GM08714 (cell line): ENCODE measurements around the gene OSBPL5.

Experiments
- H3K4me3 ChIP-seq: fragments of 200-500 bp; sonication (Bioruptor generic); 2 replicates; pipeline ENCODE4 v1.5.1; 2014; ENCODE audit warnings: mild to moderate bottlenecking, low read length, inconsistent platforms
- ZNF274 ChIP-seq: IDR thresholded peaks from 2 replicates; pipeline ENCODE4 v1.6.1; 2012; ENCODE audit warnings: mild to moderate bottlenecking, low read depth, low read length

Gene OSBPL5

DNA sequence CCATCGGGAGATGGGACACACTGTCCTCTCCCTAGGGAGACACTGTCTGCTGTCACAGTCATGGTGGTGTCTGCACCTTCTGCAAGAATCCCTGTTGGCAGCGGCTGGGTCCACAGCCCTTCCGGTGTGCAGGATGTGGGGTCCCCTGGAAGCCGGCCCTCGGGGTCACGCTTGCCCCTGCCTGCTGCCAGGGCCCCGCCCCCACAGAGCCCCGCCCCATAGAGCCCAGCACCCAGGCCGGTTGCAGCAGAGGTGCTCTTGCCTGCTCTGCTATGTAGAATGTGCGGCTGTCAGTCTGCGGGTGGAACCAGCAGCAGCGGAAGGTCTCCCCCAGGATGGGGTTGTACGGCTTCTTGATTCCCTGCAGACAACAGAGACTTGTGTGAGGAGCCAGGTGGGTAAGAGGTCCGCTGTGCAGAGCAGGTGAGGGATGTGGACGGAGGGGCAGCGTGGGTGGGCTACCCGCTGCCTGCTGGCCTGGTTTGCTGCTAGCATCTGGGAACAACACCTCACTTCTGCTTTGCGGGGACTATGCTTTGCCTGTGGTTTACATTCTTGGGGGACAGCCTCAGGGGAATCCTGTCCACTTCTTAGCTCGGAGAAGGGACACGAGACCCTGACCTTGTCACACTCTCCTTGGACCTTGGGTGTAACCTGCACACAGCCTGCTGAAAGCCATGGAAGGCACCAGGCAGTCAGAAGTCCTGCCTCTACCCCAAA lies 63.0 kb downstream of the OSBPL5 start:
- no peak for TF ChIP-seq ZNF274
- H3K4me3 ChIP-seq, result no peak overlapping the region

DNA sequence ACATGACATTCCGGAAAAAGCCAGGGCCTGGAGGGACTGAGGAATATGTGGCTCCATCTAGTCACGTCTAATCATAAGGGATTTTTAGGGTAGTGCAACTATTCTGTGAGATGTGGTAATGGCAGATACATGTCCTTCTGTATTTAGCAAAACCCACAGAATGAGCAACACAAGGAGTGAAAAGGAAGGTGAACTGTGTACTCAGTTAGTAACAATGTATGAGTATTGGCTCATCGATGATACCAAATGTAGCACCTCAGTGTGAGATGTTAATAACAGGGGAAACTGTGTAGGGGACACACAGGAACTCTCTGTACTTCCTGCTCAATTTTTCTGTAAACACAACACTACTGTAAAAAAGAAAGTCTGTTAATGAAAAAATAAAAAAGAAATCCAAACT lies 65.9 kb downstream of the OSBPL5 start:
- no peak overlapping the region for H3K4me3 ChIP-seq

DNA sequence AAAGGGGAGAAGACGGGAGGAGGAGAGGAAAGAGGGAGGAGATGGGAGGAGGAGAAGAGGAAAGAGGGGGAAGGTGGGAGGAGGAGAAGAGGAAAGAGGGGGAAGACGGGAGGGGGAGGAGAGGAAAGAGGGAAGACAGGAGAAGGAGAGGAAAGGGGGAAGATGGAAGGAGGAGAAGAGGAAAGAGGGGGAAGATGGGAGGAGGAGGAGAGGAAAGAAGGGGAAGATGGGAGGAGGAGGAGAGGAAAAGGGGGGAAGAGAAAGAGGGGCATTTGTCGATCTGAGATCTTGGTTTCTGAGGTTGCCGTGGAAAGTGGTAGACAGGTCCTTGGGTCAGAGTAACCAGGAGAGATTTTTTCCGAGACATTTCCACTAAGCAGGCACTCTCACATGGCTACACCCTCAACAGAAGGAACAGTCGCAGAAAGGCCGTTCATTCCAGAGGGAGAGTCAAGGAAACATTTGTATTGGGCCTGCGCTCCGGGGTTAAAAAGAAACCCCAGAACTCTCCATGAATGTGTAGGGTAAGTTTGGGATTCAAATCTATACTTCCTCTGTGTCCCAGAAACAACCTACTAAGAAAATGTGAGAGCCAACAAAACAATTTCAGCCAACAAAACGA lies 68.1 kb downstream of the OSBPL5 start:
- no peak overlapping the region for H3K4me3 ChIP-seq
- no peak for TF ChIP-seq ZNF274

More for the DNA sequence above, 65.9 kb downstream of the OSBPL5 start:
- TF ChIP-seq ZNF274, result no peak

DNA sequence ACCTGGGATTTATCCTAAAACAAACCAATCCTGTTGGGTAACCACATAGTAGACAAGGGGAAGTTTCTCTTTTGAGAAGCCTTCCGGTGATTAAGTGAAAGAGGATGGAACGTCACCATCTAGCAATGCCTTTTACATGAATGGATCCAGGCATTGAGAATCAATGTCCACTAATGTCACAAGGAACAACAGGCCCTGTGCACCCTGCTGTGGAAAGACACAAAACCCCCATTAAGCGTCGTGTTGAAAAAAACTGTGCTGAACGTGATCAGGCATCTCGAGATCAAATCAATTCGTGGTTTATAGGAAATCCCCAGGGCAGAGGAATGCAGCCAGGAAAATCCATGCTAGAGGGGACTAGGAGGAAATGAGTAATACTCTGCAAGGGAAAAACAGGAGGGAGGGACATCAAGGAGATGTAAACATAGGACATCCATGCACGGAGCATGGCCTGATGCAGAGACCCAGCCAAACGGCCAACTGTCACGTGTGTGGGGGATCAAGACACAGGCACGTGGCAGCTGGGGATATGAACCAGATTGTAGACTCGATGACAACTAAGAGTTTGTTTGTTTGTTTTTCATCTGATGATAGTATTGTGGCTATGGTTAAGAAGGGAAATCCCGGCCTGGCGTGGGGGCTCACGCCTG lies 69.3 kb downstream of the OSBPL5 start:
- TF ChIP-seq ZNF274, result no peak
- no peak overlapping the region for H3K4me3 ChIP-seq

DNA sequence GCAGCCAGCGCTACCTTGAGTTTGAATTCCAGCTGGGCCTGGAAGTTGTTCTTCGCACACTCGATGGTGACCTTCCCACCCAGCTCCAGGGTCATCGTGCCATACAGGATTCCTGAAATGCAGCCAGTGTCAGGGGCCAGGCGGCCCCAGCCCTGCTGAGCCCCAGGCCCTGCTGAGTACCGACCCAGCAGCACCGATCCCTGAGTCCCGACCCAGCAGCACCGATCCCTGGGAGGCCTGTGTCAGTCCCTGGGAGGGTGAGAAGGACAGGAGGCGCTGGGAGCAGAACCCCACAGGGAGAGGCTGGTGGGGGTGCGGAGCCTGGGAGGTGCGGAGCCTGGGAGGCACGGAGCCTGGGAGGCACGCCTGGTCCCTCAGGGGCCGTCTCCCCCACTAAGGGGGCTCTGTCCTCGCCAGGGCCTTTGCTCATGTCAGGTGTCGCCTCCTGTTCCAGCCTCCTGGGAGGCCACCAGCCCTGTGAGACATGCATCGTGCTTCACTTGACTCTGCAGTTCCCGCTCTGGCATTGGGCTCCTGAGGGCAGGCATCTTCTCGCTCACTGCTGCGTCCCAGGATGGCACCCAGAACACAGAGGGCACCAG lies 70.8 kb downstream of the OSBPL5 start:
- H3K4me3 ChIP-seq, result no peak overlapping the region
- TF ChIP-seq ZNF274, result no peak

DNA sequence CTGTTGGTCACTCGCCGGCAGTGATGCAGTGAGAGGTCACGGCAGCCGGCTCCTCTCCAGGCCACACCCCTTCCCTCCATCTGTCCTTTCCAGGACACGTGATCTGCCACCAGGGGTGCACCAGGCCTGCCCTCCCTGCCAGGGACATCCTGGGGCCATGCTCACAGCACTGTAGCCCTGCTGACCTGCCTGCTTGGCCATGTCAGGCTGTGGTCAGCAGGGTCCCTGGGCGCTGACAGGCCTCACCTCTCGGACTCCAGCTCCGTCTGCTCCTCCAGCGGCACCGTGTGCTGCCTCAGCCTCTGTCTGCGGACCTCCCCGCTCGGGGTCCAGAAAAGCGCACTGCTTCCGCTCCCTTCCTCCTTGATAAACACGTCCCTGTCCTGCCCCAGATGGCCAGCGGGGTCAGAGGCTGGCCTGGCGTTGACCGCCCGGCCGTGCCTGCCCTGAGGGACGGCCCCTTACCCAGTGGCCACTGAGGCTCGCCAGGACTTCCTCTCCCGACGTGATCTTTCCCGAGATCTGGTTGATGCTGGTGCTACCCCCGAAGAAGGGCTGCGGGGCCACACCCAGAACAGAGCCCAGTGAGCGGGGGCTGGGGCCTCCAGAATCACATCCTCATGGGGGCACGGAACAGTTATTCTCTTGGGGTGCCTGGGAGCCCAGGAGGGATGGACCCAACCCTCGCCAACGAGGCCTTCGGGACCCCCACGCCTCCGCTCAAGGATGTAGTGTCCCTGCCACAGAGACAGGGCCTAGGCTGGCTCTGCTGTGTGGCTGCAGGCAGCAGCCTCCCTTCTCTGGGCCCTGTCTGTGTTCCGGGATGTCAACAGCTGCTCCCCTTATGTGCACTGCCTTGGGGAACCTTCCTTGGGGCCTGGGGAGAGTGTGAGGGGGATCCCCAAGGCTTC lies 71.6 kb downstream of the OSBPL5 start:
- TF ChIP-seq ZNF274, result no peak
- H3K4me3 ChIP-seq, result no peak overlapping the region

DNA sequence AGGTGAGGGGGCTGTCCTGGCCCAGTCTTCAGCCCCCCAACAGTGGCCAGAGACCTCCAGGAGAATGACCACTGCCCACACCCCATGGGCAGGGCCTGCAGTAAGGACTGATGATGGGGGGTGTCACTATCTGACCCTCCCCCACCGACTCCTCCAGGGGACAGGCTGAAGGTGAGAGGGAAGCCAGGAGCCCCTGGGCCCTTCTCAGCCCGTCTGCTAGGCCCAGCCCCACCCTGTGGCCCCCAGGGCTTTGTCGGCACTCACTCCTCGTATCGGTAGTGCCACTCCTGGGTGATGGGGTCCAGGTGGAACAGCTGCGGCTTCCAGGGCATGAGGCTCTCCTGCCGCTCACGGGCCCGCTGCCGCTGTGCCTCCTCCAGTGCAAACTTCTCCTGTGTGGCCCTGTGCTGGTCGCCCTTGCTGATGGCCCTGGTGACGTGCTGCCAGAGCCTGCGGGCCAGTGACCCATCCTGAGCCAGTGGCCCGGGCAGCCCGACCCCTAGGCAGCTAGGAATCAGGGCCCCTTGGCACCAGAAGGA lies 72.4 kb downstream of the OSBPL5 start:
- H3K4me3 ChIP-seq, result no peak overlapping the region
- no peak for TF ChIP-seq ZNF274

DNA sequence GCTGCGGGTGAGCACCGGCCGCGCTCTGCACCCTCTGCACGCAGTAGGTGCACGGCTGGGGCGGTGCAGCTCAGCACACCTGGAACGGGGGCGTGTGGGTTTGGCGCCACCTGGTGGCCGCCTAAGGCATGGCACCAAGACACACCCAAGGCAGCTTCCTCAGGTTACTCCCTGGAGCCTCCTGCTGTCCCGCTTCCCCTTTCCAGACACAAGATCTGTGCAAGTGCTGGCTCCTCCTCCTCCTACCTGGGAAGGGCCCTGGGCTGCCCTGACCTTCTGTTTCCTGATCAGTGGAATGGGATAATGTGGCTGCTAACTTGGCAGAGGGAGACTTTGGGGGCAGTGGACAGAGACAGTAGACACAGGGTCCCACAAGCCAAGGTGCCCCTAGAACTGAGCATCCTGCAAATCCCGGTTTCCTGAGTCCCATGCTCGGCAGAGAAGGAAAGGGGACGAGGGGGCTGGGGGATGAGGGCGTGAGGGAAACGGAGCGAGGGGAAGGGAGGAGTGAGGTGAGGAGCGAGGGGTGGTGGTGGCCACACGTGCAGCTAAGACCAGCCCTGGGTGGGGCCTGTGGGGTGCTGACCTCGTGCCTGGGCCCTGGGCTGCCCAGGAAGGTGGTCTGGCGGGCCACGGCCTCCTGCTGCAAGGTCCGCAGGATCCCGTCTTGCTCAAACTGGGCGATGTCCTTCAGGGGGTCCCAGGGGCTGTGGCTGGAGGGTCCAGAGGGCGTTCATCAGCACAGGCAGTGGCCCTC lies 73.1 kb downstream of the OSBPL5 start:
- H3K4me3 ChIP-seq, result no peak overlapping the region
- no peak for TF ChIP-seq ZNF274

DNA sequence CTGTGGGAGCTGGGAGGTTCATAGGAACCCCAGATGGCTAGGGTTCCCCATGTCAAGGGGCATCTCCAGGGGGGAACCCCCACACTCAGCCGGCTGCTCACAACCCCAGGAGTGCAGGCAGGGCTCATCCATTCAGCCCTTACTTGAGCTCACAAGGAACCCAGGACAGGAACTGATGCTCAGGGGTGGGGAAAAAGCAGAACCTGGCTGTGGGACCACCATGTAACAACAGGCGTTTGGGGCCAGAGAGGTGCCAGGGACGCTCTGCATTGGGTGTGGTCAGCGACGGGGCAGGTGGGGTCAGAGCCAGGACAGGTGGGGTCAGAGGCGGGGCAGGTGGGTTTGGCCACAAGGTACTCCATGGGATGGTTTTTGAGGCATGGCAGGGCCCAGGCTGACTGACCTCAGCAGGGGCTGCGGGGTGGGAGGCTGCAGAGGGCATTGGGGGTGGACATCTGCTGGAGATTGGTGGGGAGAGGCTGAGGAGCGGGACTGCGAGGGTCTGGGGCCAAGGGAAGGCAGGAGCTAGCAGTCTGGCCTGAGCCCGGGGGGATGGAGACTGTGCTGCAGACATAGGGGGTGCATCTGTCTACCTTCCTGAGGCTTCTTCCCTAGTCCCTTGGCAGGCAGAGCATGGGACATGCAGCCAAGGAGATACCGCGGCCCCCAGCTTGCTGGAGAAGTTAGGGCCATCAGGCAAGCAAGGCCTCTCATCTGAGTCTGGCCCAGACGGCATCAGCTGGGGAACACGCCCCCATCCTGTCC lies 73.8 kb downstream of the OSBPL5 start:
- H3K4me3 ChIP-seq, result no peak overlapping the region
- no peak for TF ChIP-seq ZNF274

DNA sequence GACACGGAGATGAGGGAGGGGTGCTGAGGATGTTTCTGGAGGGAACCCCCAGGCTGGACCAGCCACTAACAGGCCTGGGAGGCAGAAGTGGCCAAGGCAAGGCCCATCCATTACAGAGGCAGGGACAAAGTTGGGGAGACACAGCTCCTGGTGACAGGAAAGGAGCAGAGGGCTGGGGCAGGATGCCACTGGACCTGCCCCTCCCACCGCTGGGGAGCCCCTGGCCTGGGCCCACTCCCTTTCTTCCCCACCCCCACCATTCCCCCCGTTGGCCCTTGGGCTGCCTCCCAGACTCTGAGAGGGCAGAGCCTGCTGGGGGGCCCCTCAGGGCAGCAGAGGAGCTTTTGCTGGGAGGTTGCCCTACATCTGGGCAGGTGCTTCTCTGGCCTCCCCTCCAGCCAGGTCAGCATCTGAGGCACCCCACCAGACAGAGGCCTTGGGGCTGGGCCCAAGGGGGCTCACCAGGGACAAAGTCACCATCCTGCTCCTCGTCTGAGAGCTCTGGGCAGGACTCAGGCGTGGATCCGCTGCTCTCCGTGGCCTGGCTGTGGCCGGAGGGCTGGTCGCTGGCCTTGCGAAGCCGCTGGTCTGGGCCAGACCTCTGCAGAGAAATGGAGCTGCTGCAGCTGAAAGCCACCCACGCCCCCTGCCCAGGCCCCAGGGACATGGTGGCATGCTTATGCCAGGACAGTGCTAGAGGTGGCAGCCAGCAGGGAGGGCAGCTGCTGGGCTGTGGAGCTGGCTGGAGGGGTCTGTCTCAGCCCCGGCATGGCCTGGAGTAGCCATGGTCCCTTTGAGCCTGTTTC lies 74.8 kb downstream of the OSBPL5 start:
- TF ChIP-seq ZNF274, result no peak
- no peak overlapping the region for H3K4me3 ChIP-seq

DNA sequence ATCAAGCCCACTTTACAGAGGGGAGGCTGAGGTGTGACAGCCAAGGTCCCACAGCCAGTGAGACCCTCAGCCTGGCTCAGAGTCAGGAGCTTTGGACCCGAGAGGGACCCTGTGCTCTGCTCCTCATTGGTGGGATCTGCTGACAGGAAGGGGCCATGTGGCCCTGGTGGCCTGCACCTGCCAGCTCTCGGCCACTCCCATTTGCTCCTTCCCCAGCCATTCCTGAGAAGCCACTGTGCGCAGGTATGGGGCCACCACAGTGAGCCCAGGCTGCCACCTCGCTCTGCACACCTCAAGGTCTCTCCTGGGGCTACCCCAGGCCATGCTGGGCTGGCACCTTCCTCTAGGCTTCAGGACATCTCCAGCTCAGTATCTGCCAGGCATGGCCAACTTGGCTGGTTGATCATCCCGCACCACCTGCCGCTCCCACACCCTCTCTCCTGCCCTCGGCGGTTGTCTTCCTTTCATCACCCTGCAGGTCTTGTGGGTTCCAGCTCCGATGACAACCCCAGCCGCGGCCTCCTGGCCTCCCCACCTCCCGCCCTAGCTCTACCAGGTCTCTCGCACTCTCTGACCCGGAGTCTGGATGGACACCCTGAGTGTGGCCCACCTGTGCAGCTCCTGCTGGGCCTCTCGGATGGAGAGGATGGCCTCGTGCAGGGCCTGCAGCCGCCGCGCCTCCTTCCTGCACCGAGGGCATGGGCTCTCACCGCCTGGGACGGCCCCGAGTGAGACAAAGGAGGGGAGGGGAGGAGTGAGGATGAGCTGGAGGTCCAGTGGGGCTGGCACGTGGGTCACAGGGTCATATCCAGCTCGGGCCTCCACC lies 75.7 kb downstream of the OSBPL5 start:
- no peak for TF ChIP-seq ZNF274
- no peak overlapping the region for H3K4me3 ChIP-seq
